Measurements from ENCODE around the gene DNAH3.

DNA sequence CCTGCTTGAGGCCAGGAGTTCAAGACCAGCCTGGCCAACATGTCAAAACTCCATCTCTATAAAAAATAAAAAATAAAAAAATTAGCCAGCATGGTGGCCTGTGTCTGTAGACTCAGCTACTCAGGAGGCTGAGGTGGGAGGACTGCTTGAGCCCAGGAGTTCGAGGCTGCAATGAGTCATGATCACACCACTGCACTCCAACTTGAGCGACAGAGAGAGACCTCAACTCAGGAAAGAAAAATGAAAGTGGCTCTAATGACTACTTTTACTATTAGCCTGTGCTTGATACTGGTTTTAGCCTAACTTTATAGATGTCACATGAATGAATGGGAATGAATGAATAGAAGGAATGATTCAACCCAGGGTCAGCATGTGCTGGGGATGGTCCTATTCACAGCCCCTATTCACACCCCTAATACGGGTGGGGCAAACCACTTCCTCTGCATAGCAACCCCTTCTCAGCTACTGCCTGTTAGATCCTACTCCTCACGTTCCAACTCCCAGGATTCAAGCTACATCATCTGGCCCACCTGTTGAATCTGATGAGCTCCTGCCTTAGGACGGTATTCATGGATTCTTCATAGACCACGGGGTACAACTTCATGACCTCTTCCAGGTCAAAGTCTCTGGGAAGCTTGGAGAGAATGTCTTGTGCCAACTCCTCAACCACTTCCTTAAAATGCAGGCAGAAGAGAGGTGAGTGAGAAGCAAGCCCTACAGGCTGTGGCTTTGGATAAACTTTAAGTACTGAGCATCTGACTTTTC is 209.6 kb downstream of the DNAH3 start:
- TF ChIP-seq, protein P1, sequence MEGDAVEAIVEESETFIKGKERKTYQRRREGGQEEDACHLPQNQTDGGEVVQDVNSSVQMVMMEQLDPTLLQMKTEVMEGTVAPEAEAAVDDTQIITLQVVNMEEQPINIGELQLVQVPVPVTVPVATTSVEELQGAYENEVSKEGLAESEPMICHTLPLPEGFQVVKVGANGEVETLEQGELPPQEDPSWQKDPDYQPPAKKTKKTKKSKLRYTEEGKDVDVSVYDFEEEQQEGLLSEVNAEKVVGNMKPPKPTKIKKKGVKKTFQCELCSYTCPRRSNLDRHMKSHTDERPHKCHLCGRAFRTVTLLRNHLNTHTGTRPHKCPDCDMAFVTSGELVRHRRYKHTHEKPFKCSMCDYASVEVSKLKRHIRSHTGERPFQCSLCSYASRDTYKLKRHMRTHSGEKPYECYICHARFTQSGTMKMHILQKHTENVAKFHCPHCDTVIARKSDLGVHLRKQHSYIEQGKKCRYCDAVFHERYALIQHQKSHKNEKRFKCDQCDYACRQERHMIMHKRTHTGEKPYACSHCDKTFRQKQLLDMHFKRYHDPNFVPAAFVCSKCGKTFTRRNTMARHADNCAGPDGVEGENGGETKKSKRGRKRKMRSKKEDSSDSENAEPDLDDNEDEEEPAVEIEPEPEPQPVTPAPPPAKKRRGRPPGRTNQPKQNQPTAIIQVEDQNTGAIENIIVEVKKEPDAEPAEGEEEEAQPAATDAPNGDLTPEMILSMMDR (IDR thresholded peaks at IDR 0.05) = no peak
- no peak for TF ChIP-seq POLR2A (IDR thresholded peaks at IDR 0.05)
